Measurements from ENCODE around the gene EXOC6B.
"Not testable (repeated sequence)": the region's sequence is repeated elsewhere in the genome, so short reads cannot be mapped to it uniquely, and the experiment has no call there.

The EXOC6B gene

DNA sequence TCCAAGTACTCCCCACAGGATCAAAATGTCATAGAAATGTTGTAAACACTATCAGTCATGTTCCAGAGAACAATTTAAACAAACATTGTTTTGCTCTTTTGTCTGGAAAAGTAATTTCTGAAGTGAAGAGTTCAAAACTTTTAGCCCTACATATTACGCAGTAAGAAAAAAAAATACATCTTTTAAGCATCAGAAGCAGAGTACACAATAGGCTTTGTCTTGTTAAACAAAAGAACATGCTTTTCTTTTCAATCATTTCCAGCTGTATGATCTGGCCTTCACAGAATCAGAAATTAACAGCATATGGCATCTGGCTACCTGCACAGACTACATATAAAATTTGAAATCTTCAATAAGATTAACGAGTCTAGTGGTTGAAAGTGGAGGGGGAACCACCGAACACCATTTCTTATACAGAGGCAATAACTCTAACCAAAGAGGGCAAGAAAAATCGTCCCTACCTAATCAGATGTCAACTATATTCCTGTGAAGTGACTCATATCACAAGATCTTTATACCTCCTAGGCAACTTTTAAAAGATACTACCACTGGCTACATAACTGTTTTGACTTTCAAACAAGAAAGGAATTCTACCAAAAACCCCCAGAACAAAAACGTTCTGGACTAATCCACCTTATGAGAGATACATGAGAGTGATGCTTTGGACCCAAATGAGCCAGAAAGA is 149.3 kb downstream of the EXOC6B start:
- no peak for DNase-seq

DNA sequence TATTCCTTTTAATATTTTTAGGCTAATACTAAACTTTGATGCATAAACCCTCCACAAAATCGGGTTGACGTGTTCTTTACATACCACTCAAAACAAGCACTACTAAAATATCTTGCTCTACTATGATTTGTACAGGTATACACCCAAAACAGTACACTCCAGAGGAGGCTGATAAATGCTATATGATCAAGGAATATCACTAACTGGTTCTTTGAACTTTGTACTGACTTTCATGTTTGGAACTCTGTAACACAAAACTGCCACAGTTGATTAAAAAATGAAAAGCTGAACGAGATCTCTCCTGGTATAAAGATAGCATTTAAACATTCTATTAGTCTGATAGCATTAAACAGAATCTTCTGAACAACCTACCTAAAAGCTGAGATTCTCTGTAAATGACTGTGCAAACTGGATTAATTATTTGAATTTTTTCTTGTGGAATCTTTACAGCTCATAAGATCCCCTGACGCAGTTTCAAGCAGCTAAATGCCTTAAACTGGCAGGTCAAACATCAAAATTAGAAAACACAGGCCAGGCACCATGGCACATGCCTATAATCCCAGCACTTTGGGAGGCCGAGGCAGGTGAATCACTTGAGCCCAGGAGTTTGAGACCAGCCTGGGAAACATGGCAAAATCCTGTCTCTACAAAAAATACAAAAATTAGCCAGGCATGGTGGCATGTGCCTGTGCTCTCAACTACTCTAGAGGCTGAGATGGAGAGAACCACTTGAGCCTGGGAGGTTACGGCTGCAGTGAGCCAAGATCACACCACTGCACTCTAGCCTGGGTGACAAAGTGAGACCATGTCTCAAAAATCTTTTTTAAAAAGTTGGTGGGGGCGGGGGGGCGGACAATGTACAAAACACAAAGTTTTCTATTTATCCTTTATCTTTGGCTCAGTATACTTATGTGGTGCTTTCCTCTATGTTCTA is 150.6 kb downstream of the EXOC6B start:
- no peak for DNase-seq

- DNase-seq, result no peak
Observed at GRCh38 chr2:72673279-72673678, 152.6 kb downstream of the EXOC6B start.

- no peak for DNase-seq
Observed at GRCh38 chr2:72669121-72669520, 156.7 kb downstream of the EXOC6B start.

DNA sequence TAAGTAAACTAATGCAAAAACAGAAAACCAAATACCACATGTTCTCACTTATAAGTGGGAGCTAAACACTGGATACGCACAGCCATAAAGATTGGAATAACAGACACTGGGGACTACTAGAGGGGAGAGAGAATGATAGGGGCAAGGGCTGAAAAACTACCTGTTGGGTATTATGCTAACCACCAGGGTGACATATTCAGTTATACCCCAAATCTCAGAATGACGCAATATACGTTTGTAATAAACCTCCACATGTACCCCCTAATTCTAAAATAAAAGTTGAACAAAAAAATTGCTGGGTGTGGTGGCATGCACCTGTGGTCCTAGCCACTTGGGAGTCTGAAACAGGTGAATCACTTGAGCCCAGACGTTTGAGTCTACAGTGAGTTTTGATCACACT is 157.2 kb downstream of the EXOC6B start:
- DNase-seq, result no peak

DNA sequence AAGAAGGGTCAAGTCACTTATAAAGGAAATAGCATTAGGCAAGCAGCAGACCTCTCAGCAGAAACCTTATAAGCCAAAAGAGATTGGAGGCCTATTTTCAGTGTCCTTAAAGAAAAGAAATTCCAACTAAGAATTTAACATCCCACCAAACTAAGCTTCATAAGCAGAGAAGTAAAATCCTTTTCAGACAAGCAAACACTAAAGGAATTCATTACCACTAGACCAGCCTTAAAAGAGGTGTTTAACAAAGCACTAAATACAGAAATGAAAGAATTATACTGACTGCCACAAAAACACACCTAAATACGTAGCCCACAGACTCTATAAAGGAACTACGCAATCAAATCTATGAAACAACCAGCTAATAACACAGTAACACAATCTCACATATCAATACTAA is 160.4 kb downstream of the EXOC6B start:
- DNase-seq, result no peak

DNA sequence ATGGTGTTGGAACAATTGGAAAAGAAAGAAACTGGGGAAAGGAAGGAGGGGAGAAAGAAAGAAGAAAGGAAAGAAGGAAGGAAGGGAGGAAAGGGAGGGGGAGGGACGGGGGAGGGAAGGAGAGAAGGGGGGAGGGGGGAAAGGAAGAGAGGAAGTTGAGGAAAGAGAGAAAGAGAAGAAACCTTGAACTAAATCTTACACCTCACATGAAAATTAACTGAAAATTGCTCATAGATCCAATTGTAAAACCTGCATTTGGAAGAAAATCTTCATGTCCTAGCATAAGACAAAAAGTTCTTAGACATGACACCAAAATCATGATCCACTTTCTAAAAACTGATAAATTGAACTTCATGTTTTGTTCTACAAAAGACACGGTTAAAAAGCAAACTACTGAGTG is 163.8 kb downstream of the EXOC6B start:
- no peak for DNase-seq

- no peak for DNase-seq
Observed at GRCh38 chr2:72649810-72650209, 176.0 kb downstream of the EXOC6B start.

DNA sequence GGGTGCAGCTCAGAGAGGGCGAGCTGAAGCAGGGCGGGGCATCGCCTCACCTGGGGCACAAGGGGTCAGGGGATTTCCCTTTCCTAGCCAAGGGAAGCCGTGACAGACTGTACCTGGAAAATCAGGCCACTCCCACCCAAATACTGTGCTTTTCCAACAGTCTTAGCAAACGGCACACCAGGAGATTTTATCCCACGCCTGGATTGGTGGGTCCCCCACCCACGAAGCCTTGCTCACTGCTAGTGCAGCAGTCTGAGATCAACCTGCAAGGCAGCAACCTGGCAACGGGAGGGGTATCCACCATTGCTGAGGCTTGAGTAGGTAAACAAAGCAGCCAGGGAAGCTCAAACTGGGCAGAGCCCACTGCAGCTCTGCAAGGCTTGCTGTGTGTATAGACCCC is 184.6 kb downstream of the EXOC6B start:
- not testable (repeated sequence) for DNase-seq

- DNase-seq, result no peak
Observed at GRCh38 chr2:72638600-72639211, 187.1 kb downstream of the EXOC6B start.

GRCh38 chr2:72636210-72636609 is 189.6 kb downstream of the EXOC6B start:
- DNase-seq, result no peak

DNA sequence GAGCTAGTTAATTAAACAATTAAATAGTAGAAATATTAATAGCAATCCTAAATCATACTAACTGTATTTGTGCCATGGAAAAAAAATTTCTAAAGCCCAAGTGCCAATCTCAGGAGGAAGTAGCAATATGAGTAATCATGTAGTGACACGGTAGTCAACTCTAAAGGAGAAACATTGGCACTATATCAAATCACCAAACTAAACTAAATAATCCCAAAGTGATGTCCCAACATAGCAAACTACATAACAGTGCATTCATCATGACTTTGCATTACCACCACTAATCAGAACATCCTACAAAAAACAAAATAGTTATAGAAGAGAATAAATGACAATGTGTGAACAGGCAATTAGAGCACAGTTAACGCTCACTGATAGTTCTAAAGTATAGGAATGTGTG is 195.1 kb downstream of the EXOC6B start:
- peak in 2 of 4 experiments; percentile 28 to 48 for DNase-seq

DNA sequence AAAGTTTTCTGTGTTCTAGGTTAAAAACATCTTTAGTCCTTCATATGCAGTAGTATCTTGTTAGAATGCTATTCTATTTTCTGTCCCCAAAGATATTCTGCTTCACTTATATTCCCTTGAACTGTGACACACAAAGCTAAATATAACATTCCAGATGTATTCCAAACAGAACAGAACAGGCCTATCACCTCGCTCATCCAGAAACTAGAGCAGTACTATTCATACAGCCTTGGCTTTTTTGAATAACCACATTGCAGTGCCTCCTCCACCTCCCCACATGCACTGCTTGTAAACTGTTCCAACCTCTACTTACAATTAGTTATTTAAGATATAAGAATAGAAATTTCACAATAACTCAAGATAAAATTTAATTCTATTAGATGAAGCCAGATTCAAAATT is 196.8 kb downstream of the EXOC6B start:
- no peak for DNase-seq

DNA sequence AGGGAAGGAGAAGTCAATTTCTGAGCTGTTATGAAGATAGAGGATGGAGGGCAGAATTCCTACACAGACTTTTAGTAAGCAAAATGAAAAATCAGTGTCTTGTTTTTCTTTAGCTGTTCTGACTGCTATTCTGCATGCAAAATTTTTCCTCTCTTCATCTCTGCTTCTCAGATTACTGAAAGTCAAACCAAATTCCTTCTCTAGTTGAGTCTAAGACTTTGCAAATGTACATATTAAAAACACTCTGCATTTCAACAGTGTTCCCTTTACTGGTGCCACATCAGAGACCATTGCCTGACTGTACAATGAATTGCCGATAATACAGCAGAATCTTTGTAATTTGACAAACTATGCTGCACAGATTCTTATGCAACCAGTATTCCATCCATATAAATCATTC is 198.8 kb downstream of the EXOC6B start:
- DNase-seq, result no peak

DNA sequence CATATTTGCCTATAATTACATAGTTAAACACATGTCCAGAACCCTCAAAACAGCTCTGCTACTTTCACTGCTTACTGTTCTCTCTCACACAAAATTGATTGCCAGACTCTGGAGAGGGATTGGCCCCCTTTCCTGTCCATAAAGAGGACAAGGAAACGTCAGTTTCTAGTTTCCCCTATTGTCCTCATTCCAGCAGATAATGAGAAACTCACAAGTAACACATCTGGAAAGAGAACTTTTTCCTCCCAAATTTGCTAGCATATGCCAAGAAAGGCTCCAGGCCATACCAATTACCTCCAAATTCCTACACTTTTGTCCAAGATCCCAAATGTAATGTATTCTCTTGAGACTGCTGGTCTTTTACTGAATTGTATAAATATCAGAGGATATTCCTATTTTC is 200.5 kb downstream of the EXOC6B start:
- no peak for DNase-seq

DNA sequence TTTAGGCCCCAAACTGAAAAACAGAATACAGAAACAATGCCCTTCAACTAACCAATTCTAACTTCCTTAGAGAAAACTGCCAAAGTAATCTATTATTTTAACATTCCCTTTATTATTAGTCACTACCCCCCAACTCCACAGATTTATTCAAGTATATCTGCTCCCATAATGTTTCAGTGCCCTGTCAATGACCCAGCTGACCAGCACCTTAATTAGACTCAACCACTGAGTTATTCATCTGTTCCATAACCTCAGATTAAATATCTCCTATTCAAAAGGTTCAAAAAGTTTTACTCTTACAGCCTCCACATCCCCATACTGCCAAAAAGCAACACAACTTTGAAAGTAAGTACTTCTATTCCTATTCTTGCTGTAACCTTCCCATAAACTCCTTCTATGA is 202.4 kb downstream of the EXOC6B start:
- no peak for DNase-seq

DNA sequence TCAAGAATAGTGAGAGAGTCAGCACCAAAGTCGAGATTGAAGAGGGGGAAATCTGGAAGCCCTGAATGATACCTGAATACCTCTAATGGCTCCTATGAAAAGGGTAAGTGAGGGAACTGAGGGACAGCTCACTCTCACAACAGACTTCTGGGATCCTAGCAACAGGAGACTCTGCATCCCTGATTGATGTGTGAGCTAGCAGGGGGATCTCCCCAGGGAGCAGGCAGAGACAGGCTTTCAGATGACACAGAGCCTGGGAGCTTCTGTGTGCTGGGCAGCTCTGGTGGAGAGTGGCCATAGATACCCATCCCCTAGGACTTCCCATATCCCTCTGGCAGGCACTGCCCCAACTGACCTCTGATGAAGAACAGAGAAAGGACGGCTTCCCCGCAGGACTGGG is 206.2 kb downstream of the EXOC6B start:
- DNase-seq, result no peak

DNA sequence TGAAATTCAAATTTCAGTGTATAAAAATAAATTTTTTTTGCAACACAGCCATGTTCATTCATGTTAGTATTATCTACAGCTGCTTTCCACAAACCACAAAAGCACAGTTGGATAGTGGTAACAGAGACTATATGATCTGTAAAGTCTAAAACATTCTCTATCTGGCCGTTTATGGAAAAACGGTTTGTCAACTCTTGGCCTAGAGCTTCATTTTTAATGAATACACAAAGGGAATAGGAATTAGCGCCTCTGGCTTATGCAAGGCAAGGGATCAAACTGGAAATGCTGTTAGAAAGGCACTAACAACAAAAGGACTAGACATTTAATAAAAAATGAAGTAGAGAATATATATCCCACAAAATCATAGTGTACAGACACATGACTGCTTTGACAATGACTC is 211.9 kb downstream of the EXOC6B start:
- no peak for DNase-seq

GRCh38 chr2:72612614-72613160 is 213.1 kb downstream of the EXOC6B start:
- DNase-seq, result no peak

DNA sequence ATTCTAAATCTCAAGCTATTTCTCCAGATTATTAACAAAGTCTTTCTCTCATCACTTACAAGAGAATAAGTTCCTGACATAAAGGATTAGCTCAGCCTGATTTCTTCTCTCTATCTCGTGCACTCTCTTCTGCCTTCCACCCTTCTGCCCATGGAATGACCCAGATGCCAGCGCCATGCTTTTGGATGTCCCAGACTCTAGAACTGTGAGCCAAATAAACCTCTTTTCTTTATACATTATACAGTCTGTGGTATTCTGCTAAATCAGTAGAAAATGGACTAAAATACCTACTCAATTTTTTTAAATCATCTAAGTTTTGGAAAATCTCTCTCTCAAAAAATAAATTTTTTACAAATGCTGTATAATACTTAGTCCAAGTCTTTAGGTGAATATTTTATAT is 218.6 kb downstream of the EXOC6B start:
- no peak for DNase-seq

DNA sequence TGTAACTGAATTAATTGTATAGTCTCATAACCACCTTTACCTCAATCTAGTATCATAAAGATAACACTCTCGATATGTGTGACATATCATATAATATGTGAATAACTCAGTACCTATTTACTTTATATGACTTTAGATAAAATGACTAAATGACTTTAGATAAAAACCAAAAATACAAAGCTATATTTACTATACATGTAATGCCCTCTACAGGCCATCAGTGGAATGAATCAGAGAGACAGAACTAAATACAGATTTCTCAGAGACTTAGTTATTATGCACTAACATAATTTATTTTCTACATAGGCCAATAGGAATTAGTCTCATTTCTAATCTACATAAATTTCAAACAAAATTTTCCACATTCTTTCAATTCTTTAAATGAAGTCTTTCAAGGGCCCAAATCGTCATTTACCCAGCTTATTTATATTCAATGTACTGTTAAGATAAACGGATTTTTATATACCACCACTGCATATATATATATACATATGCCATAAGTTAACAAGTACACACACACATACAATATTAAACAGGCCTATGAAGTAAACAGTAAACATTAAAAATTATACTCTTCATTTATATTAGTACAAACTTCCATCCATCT is 219.9 kb downstream of the EXOC6B start:
- DNase-seq, result peak in 2 of 4 experiments; percentile 3 to 33

- DNase-seq, result no peak
Observed at GRCh38 chr2:72604468-72604867, 221.4 kb downstream of the EXOC6B start.

DNA sequence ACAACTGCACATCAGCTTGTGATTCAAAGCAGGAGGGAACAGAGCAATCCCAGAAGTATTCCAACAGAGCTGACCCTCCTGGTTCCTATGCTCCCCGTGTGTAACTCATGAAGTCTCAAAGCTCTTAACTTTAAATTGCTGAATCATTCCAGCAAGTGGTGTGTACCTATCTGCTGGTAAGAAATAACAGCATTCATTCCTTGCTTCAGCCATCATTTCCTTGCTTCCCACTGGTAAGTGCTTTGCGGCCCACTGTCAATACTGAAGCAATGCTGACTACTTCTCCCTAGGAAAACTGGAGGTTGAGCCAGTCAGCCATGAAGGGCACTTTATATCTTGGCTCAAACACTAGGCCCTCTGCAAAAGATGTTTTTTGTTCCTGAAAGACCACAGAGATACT is 222.4 kb downstream of the EXOC6B start:
- DNase-seq, result no peak
